Measurements from ENCODE around the gene SF3A1. TPM values are rescaled to one million over a fixed set of nuclear protein-coding genes. Genes with fewer than 3 reads are reported as not detected.

Gene SF3A1
- total and polyA plus RNA-seq, 2 of the 8 experiments (the other 6 are each of a cell fraction or from before 2014, with no cell fraction given) = 27.8 to 285 TPM

DNA sequence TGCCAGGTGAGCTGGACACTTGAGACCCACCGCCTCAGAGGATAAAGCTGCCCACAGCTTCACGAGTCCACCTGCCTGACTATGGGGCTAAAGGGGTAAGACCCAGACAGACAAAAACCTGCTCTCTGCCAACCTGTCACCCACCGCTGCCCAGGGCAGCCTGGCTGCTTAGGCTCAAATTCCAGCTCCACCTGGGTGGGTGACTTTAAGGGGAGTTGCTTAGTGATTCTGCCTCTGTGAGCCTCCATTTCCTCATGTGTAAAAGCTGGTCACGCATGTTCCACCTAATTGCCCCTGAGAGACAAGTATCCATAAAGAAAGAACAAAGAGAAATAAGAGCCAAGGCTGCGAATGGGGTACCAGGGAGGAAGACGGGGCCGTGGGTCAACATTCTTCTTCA is 63.7 kb downstream of the SF3A1 start (continued):
- TF ChIP-seq, protein P1, sequence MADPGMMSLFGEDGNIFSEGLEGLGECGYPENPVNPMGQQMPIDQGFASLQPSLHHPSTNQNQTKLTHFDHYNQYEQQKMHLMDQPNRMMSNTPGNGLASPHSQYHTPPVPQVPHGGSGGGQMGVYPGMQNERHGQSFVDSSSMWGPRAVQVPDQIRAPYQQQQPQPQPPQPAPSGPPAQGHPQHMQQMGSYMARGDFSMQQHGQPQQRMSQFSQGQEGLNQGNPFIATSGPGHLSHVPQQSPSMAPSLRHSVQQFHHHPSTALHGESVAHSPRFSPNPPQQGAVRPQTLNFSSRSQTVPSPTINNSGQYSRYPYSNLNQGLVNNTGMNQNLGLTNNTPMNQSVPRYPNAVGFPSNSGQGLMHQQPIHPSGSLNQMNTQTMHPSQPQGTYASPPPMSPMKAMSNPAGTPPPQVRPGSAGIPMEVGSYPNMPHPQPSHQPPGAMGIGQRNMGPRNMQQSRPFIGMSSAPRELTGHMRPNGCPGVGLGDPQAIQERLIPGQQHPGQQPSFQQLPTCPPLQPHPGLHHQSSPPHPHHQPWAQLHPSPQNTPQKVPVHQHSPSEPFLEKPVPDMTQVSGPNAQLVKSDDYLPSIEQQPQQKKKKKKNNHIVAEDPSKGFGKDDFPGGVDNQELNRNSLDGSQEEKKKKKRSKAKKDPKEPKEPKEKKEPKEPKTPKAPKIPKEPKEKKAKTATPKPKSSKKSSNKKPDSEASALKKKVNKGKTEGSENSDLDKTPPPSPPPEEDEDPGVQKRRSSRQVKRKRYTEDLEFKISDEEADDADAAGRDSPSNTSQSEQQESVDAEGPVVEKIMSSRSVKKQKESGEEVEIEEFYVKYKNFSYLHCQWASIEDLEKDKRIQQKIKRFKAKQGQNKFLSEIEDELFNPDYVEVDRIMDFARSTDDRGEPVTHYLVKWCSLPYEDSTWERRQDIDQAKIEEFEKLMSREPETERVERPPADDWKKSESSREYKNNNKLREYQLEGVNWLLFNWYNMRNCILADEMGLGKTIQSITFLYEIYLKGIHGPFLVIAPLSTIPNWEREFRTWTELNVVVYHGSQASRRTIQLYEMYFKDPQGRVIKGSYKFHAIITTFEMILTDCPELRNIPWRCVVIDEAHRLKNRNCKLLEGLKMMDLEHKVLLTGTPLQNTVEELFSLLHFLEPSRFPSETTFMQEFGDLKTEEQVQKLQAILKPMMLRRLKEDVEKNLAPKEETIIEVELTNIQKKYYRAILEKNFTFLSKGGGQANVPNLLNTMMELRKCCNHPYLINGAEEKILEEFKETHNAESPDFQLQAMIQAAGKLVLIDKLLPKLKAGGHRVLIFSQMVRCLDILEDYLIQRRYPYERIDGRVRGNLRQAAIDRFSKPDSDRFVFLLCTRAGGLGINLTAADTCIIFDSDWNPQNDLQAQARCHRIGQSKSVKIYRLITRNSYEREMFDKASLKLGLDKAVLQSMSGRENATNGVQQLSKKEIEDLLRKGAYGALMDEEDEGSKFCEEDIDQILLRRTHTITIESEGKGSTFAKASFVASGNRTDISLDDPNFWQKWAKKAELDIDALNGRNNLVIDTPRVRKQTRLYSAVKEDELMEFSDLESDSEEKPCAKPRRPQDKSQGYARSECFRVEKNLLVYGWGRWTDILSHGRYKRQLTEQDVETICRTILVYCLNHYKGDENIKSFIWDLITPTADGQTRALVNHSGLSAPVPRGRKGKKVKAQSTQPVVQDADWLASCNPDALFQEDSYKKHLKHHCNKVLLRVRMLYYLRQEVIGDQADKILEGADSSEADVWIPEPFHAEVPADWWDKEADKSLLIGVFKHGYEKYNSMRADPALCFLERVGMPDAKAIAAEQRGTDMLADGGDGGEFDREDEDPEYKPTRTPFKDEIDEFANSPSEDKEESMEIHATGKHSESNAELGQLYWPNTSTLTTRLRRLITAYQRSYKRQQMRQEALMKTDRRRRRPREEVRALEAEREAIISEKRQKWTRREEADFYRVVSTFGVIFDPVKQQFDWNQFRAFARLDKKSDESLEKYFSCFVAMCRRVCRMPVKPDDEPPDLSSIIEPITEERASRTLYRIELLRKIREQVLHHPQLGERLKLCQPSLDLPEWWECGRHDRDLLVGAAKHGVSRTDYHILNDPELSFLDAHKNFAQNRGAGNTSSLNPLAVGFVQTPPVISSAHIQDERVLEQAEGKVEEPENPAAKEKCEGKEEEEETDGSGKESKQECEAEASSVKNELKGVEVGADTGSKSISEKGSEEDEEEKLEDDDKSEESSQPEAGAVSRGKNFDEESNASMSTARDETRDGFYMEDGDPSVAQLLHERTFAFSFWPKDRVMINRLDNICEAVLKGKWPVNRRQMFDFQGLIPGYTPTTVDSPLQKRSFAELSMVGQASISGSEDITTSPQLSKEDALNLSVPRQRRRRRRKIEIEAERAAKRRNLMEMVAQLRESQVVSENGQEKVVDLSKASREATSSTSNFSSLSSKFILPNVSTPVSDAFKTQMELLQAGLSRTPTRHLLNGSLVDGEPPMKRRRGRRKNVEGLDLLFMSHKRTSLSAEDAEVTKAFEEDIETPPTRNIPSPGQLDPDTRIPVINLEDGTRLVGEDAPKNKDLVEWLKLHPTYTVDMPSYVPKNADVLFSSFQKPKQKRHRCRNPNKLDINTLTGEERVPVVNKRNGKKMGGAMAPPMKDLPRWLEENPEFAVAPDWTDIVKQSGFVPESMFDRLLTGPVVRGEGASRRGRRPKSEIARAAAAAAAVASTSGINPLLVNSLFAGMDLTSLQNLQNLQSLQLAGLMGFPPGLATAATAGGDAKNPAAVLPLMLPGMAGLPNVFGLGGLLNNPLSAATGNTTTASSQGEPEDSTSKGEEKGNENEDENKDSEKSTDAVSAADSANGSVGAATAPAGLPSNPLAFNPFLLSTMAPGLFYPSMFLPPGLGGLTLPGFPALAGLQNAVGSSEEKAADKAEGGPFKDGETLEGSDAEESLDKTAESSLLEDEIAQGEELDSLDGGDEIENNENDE (IDR thresholded peaks at IDR 0.05; ENCODE audit: insufficient replicate concordance, low read length) = no peak
